Activated T-helper 2 cell treated with anti-CD3 and anti-CD28 coated beads, Interferon-gamma antibody, Interleukin-2, Interleukin-4, amounts not matched to agents 10 μg/mL and 5 μg/mL and 100 μg/mL, durations not matched to agents 14 hours and 24 hours and 36 hours (primary cell): ENCODE data around the gene ATCAY. TPM values are rescaled to one million over a fixed set of nuclear protein-coding genes. Genes with fewer than 3 reads are reported as not detected.
"Not testable (repeated sequence)": the region's sequence is repeated elsewhere in the genome, so short reads cannot be mapped to it uniquely, and the experiment has no call there.

Experiments used
- DNase-seq: peaks from one replicate; pipeline ENCODE4 v3.0.0; 2021; ENCODE audit warnings: low spot score
- H3K27ac Mint-ChIP-seq: one replicate; pipeline ENCODE4 v1.8.0; 2021; ENCODE audit warnings: mixed read lengths
- H3K27me3 Mint-ChIP-seq: one replicate; pipeline ENCODE4 v1.8.0; 2021; ENCODE audit warnings: low read depth, mixed read lengths
- H3K36me3 Mint-ChIP-seq: one replicate; pipeline ENCODE4 v1.8.0; 2021; ENCODE audit warnings: low read depth, mixed read lengths
- H3K4me1 Mint-ChIP-seq: one replicate; pipeline ENCODE4 v1.8.0; 2021; ENCODE audit warnings: low read depth, mixed read lengths
- H3K4me3 Mint-ChIP-seq: one replicate; pipeline ENCODE4 v1.8.0; 2021; ENCODE audit warnings: low read depth, mild to moderate bottlenecking, moderate library complexity, mixed read lengths
- H3K9me3 Mint-ChIP-seq: one replicate; pipeline ENCODE4 v1.8.0; 2021; ENCODE audit warnings: mixed read lengths
- intact Hi-C: fragments of 100-400 bp; cut with micrococcal nuclease; formaldehyde crosslinking; loops from one replicate; pipeline ENCODE4 v1.15.1; 2023
- total RNA-seq: library from RNA; stranded (reverse); gene quantifications from 2 replicates; pipeline ENCODE4 v1.2.3, GENCODE V29; 2022

Gene ATCAY
- total RNA-seq, 1 donor from 2014 or later: not detected

DNA sequence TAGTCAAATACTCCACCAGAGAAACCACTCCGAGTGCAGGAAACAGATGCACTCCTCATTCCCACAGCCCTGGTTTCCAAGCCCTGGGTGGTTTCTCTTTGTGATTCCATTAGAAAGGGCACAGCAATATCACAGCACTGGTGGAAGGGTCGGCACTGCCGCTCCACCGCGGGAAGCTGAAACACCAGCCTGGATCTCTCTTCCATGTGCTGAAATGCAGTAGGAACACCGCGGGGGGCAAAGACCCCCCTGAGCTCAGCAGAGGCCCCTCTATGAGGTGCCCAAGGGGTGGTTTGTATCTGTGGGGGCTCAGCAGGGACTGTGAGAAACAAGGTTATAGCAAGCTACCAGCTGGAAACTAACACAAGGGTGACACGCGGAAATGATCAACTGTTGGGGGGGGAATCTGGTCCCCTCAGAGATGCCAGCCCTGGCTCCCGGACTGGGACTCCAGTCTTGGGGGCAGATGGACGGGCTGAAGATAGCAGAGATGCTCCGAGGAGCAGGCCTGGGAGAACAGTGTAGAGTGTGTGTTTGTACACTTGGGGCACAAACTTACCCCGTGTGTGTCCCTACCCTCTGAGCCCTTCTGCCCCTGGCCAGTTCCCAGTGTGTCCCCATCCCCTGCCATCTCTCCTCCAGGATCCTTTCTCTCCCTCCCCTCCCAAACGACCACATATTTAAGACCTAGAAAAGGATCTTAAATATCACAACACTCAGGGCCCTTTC, 13.4 kb upstream of the ATCAY start:
- no peak for DNase-seq
- Mint-ChIP-seq H3K36me3 (peaks cover 4% of the 10 kb centered on the region), H3K9me3 (peaks cover 7% of the 10 kb centered on the region), H3K27ac (no peak overlapping the region), H3K4me3 (no peak overlapping the region), H3K4me1 (peaks cover 2% of the 10 kb centered on the region), H3K27me3 (peaks cover 29% of the 10 kb centered on the region)
- intact Hi-C loops: no loop called here

DNA sequence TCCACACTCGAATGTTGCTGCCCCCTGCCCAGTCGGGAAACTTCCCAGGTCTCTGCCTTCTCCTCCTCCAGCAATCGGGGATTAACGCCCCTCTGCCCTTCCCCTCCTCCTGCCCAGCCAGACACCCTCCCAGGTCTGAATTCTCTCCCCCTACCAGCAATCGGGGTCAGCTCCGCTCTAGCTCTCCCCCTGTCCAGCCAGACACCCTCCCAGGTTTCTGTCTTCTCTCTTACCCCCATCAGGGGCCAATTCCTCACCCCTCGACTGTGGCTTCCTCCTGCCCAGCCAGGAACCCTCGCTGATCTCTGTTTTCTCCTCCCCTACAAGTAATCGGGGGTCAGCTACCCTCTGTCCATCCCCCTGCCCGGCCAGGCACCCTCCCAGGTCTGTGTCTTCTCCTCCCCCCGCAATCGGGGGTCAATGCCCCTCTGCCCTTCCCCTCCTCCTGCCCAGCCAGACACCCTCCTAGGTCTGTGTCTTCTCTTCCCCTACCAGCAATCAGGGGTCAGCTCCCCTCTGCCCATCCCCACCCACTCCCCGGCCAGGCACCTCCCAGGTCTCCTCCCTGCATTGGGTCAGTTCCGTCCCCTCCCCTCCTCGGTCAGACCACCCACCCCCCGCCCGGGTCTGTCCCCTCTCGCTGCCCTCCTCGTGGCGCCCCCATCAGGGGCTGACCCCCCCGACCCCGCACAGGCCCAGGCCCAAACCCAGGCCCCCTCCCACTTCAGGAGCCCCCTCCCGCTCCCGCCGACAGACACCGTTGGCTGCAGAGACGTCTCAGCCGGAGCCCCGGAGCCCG, 12.3 kb upstream of the ATCAY start:
- H3K4me1 Mint-ChIP-seq: peaks cover 2% of the 10 kb centered on the region
- intact Hi-C loops: no loop called here
- H3K9me3 Mint-ChIP-seq: peaks cover 7% of the 10 kb centered on the region
- H3K36me3 Mint-ChIP-seq: peaks cover 4% of the 10 kb centered on the region
- DNase-seq: no peak
- H3K4me3 Mint-ChIP-seq: no peak overlapping the region
- H3K27ac Mint-ChIP-seq: no peak overlapping the region
- peaks cover 29% of the 10 kb centered on the region for H3K27me3 Mint-ChIP-seq

DNA sequence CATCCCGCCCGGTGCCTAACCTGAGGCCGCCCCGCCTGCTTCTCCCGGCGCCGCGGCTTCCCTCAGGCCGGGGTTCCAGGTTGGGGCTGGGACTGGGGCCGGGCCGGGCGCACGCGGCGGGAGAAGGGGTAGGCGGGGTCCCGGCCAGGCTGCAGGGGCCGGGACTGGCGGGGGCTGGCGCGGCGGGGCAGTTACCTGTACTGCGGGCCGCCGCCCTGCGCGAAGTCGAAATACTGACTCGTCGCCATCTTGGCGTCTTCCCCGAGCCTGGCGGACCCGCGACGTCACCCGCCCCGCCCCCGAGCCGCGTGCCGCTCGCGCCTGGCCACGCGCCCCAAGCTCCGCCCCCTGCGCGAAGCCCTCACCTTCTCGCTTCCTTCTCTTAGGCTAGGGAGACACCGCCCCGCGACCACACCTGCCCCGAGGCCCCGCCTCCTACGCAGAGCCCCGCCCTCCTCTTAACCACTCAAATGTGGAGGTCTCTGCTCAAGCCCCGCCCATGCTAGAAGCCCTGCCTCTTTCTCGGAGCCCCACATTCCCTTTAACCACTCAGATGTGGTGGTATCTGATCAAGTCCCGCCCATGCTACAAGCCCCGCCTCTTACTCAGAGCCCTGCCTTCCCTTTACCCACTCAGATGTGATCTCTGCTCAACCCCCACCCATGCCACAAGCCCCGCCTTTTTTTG, 11.6 kb upstream of the ATCAY start, which contains the start of gene ZFR2:
ZFR2 (minus strand) TSS at position 269 of the 687 bp plus-strand sequence; CDS start at position 248, 21 bp downstream.
- peaks cover 4% of the 10 kb centered on the region for H3K36me3 Mint-ChIP-seq
- H3K27ac Mint-ChIP-seq: no peak within 1 kb of the TSS
- intact Hi-C loops: no loop called here
- peaks cover 2% of the 10 kb centered on the region for H3K4me1 Mint-ChIP-seq
- no peak for DNase-seq
- no peak within 1 kb of the TSS for H3K4me3 Mint-ChIP-seq
- H3K9me3 Mint-ChIP-seq: peaks cover 7% of the 10 kb centered on the region
- H3K27me3 Mint-ChIP-seq: peaks cover 29% of the 10 kb centered on the region

DNA sequence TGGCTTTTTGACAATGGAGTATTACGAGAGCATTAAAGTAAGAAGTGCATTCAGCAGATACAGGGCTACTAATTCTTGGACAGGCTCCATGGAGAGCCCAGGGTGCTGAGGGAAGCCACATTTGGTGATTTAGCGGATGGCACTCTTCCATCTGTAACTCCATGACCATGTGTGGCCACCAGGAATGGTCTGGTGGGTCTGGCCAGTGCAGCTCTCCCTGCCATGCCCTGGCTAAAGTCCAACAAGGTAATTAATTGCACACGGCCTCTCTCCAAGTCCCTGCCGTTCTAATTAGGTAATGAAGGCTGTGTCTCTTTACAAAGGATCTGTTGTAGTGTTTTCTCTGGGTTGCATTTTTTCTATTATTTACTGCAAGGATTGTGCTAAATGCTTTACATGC, 7.3 kb upstream of the ATCAY start:
- intact Hi-C loops: no loop called here
- Mint-ChIP-seq H3K36me3 (peaks cover 4% of the 10 kb centered on the region), H3K4me1 (peaks cover 2% of the 10 kb centered on the region), H3K9me3 (peaks cover 7% of the 10 kb centered on the region), H3K4me3 (no peak overlapping the region), H3K27ac (no peak overlapping the region), H3K27me3 (peaks cover 11% of the 10 kb centered on the region)
- no peak for DNase-seq

DNA sequence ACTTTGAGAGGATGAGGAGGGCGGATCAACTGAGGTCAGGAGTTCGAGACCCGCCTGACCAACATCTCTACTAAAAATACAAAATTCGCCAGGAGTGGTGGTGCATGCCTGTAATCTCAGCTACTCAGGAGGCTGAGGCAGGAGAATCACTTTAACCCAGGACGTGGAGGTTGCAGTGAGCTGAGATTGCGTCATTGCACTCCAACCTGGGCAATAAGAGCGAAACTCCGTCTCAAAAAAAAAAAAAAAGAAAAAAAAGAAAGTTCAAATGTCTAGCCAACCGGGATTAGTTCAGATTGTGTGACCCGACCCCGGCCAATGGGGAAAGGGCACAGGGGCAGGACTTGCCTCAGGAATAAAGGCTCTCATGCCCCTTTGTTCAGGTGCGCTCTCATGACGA, 5.8 kb upstream of the ATCAY start:
- H3K9me3 Mint-ChIP-seq, H3K4me1 Mint-ChIP-seq, H3K27ac Mint-ChIP-seq, DNase-seq, H3K36me3 Mint-ChIP-seq, H3K27me3 Mint-ChIP-seq, intact Hi-C loops, H3K4me3 Mint-ChIP-seq: not testable (repeated sequence)

DNA sequence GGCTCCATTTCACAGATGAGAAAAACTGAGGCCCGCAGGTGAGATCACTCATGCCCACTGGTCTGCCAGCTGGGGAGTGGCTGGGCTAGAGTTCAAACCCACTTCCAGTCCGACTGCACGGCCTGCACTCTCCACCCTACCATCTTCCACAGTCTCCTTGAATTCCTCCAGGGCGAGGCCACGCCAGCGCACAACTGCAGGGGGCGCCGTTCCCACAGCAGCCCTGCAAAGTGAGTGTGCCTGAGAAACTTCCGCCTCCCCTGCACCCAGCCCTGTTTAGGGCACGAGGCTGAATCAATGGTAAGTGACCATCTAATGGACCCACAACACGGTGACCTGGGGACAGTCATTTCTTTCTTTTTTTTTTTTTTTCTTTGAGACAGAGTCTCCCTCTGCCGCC, 829 bp upstream of the ATCAY start:
- no peaks in the 10 kb centered on the region for H3K4me1 Mint-ChIP-seq
- H3K4me3 Mint-ChIP-seq: no peak overlapping the region
- H3K27ac Mint-ChIP-seq: no peak overlapping the region
- no peaks in the 10 kb centered on the region for H3K36me3 Mint-ChIP-seq
- peaks cover 24% of the 10 kb centered on the region for H3K27me3 Mint-ChIP-seq
- no peaks in the 10 kb centered on the region for H3K9me3 Mint-ChIP-seq
- no peak for DNase-seq
- intact Hi-C loops: no loop called here

DNA sequence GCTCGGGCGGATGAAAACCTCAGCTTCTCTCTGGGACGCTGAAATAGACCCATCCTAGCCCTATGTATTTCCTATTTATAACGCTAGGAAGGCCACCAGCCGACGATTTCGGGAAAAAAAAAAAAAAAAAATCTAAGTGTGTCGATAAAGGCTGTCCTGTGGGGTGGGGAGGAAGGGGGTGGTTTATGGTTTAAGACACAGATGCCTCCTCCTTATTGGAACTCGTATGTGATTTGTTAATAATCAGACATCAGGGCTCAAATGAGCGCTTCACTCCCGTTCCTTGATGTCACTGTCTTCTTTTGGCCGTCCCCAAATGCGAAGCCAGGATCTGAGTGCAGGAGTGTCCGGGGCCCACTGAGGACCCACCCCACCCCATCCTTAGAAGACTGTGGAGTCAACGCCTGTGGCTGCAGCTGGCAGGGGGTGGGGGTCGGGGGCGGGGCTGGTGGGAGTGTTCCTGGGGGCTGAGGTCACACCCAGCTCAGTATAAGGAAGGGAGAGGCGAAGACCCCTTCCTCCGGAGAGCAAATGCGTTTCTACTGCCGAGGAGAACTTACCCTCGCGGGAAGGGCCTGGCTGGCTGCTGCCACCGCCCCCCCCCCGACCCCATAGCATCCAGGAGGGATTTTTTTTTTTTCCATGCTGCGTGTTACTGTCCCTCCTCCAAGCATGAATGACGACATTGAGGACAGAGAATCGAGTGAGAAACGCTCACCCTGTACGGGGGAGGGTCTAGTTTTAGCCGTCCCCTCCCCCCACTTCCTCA, 971 bp downstream of the ATCAY start:
- no peak for DNase-seq
- Mint-ChIP-seq H3K27ac (no peak overlapping the region), H3K9me3 (no peaks in the 10 kb centered on the region), H3K4me1 (no peaks in the 10 kb centered on the region), H3K27me3 (peaks cover 24% of the 10 kb centered on the region), H3K36me3 (no peaks in the 10 kb centered on the region), H3K4me3 (no peak overlapping the region)
- intact Hi-C loops: no loop called here

DNA sequence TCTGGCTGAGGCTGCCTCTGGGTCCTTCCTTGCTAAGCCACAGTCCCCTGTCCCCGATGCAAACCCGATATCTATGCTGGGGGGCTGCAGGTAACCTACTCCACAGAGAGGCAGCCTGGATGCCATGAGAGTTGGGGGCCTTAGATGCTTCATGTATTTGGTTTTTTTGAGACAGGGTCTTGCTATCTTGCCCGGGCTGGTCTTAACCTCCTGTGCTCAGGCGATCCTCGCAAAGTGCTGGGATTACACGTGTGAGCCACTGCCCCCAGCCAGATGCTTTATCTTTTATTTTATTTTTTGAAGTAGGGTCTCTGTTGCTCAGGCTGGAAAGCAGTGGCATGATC, 1.5 kb downstream of the ATCAY start:
- Mint-ChIP-seq H3K27me3 (peaks cover 24% of the 10 kb centered on the region), H3K4me3 (no peak overlapping the region), H3K27ac (no peak overlapping the region), H3K9me3 (no peaks in the 10 kb centered on the region), H3K36me3 (no peaks in the 10 kb centered on the region), H3K4me1 (no peaks in the 10 kb centered on the region)
- intact Hi-C loops: no loop called here
- DNase-seq: no peak

DNA sequence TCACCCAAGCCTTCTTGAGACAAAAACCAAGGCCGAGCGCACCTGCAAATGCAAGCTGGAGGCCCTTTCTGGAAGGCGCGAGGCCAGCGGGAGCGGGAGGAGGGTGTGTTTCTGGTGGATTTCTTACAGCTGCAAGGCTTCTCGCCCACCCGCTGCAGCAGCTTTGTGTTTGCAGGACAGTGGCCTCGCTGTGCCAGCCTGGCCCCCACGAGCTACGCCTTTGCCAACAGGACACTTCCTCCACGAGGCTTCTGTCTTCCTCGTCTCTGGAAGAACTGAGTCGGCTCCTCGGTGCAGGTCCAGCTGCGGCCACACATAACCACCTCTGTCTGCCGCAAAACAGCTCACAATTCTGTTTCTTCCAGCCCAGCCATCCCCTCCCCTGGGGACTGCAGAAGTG, 10.1 kb downstream of the ATCAY start:
- H3K36me3 Mint-ChIP-seq: no peaks in the 10 kb centered on the region

DNA sequence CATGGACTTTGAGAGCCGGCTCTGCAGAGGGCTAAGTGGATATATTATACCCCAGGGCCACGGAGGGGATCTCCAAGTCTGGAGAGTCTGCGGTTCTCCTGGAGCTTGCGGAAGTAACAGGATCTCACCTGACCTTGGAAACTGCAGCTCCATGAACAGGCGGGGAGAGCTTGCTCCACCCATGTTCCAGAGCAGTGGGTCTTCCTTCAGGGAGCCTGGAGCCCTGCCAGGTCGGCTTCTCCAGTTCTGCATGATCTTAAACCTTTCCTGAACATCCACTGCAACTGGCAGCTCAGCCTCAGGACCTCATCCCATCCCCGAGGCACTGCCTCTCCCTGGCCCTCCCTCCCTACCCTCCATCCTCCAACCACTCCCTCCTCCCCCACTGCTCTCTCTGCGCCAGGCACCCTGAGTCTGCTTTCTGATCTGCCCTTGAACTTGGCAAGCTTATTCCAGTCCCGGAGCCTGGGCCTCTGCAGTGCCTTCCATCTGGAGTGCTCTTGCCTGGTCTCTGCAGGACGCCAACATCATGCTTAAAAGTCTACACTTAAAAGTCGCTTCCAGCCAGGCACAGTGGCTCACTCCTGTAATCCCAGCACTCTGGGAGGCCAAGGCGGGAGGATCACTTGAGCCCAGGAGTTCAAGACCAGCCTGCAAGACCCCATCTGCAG, 13.2 kb downstream of the ATCAY start:
- H3K36me3 Mint-ChIP-seq: no peaks in the 10 kb centered on the region
- no peak overlapping the region for H3K27ac Mint-ChIP-seq
- no peaks in the 10 kb centered on the region for H3K9me3 Mint-ChIP-seq
- DNase-seq: no peak
- intact Hi-C loops: no loop called here
- H3K27me3 Mint-ChIP-seq: no peaks in the 10 kb centered on the region
- H3K4me3 Mint-ChIP-seq: no peak overlapping the region
- peaks cover 3% of the 10 kb centered on the region for H3K4me1 Mint-ChIP-seq

More for the DNA sequence above, 10.1 kb downstream of the ATCAY start:
- no peaks in the 10 kb centered on the region for H3K4me1 Mint-ChIP-seq
- no peak overlapping the region for H3K4me3 Mint-ChIP-seq
- H3K27ac Mint-ChIP-seq: no peak overlapping the region
- no peaks in the 10 kb centered on the region for H3K27me3 Mint-ChIP-seq
- no peaks in the 10 kb centered on the region for H3K9me3 Mint-ChIP-seq
- no peak for DNase-seq
- intact Hi-C loops: no loop called here

DNA sequence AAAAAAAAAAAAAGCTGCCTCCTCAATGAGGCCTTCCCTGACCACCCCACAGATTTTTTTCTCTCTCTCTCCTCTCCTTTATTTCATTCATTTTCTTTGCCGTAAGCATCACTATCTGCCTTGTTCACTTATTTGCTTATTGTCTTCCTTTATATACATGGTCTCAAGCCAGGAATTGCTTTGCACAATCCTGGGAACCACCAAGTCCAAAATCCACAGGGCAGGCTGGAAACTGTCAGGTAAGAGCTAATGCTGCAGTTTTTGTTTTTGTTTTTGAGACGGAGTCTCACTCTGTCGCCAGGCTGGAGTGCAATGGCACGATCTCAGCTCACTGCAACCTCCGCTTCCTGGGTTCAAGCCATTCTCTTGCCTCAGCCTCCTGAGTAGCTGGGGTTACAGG, 14.5 kb downstream of the ATCAY start:
- intact Hi-C loops, H3K9me3 Mint-ChIP-seq, H3K4me3 Mint-ChIP-seq, DNase-seq, H3K27ac Mint-ChIP-seq, H3K4me1 Mint-ChIP-seq, H3K36me3 Mint-ChIP-seq, H3K27me3 Mint-ChIP-seq: not testable (repeated sequence)

DNA sequence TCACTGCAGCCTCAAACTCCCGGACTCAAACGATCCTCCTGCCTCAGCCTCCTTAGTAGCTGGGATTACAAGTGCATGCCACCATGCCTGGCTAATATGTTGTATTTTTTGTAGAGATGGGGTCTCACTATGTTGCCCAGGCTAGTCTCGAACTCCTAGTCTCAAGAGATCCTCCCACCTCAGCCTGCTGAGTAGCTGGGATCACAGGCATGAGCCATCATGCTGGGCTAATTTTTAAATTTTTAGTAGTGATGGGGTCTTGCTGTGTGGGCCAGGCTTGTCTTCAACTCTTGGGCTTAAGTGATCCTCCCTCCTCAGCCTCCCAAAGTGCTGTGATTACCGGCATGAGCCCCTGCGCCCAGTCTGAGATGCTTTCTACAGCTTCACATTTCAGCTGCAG, 15.3 kb downstream of the ATCAY start:
- no peak for DNase-seq
- no peaks in the 10 kb centered on the region for H3K36me3 Mint-ChIP-seq
- no peaks in the 10 kb centered on the region for H3K27me3 Mint-ChIP-seq
- H3K27ac Mint-ChIP-seq: no peak overlapping the region
- no peak overlapping the region for H3K4me3 Mint-ChIP-seq
- peaks cover 4% of the 10 kb centered on the region for H3K9me3 Mint-ChIP-seq
- H3K4me1 Mint-ChIP-seq: peaks cover 3% of the 10 kb centered on the region
- intact Hi-C loops: no loop called here
